ENCODE data around the gene H2BK1. TPM values are rescaled to one million over a fixed set of nuclear protein-coding genes. Genes with fewer than 3 reads are reported as not detected.

Gene H2BK1
- total RNA-seq, 4 donors from 2014 or later, result not detected

GRCh38 chr7:151231080-151231479 lies 20.8 kb upstream of the H2BK1 start:
- no peak for DNase-seq (ENCODE audit: low spot score in 2 of 2)
- TF ChIP-seq CTCF (IDR thresholded peaks at IDR 0.05) (no peak), POLR2A (IDR thresholded peaks at IDR 0.05) (no peak)
- intact Hi-C loops (cut with DNase I; ENCODE audit: low total_unique reads), result no loop called here
- H3K4me3 ChIP-seq (ENCODE audit: low read depth, poor library complexity, severe bottlenecking), result no peak overlapping the region
- 65 to 81% methylated on average over 1 of the region's 1 CpG for WGBS, 2 donors

GRCh38 chr7:151229249-151229648 lies 19.0 kb upstream of the H2BK1 start:
- intact Hi-C loops (cut with DNase I; ENCODE audit: low total_unique reads), result no loop called here
- TF ChIP-seq POLR2A (IDR thresholded peaks at IDR 0.05) (no peak), CTCF (IDR thresholded peaks at IDR 0.05) (no peak)
- no peak overlapping the region for H3K4me3 ChIP-seq (ENCODE audit: low read depth, poor library complexity, severe bottlenecking)
- WGBS, 2 donors, result 92% methylated on average over 10 of the region's 10 CpGs
- DNase-seq (ENCODE audit: low spot score in 2 of 2), result no peak

GRCh38 chr7:151228024-151228866 lies 18.0 kb upstream of the H2BK1 start:
- TF ChIP-seq POLR2A (IDR thresholded peaks at IDR 0.05) (no peak), CTCF (IDR thresholded peaks at IDR 0.05) (no peak)
- WGBS, 2 donors, result 64 to 66% methylated on average over 10 of the region's 10 CpGs
- no peak for DNase-seq (ENCODE audit: low spot score in 2 of 2)
- no peak overlapping the region for H3K4me3 ChIP-seq (ENCODE audit: low read depth, poor library complexity, severe bottlenecking)
- intact Hi-C loops (cut with DNase I; ENCODE audit: low total_unique reads), result no loop called here

GRCh38 chr7:151226875-151227782 lies 16.8 kb upstream of the H2BK1 start, which contains the start of gene ABCF2:
Gene ABCF2 (minus strand): TSS chr7:151227205. CDS start chr7:151226458, 747 bp downstream.
- no peak for TF ChIP-seq POLR2A (IDR thresholded peaks at IDR 0.05)
- TF ChIP-seq CTCF (IDR thresholded peaks at IDR 0.05), result no peak
- DNase-seq (ENCODE audit: low spot score in 2 of 2), result peak; percentile 99 to 100
- intact Hi-C loops (cut with DNase I; ENCODE audit: low total_unique reads), result no loop called here
- H3K4me3 ChIP-seq (ENCODE audit: low read depth, poor library complexity, severe bottlenecking), result peak within 1 kb of the TSS; percentile 69
- 0% methylated on average over 61 to 68 of the region's 68 CpGs for WGBS, 2 donors

GRCh38 chr7:151226560-151226874 lies 16.2 kb upstream of the H2BK1 start:
- WGBS, 2 donors, result 0 to 2% methylated on average over 15 of the region's 15 CpGs
- intact Hi-C loops (cut with DNase I; ENCODE audit: low total_unique reads), result no loop called here
- H3K4me3 ChIP-seq (ENCODE audit: low read depth, poor library complexity, severe bottlenecking), result peak overlapping the region; percentile 69
- no peak for TF ChIP-seq CTCF (IDR thresholded peaks at IDR 0.05)
- TF ChIP-seq POLR2A (IDR thresholded peaks at IDR 0.05), result no peak
- no peak for DNase-seq (ENCODE audit: low spot score in 2 of 2)

Data from lower leg skin (tissue), 4 donors.